ENCODE measurements around the gene SMC1B.
"Not testable (repeated sequence)": the region's sequence is repeated elsewhere in the genome, so short reads cannot be mapped to it uniquely, and the experiment has no call there.

The SMC1B gene

GRCh38 chr22:45316796-45317526, 96.4 kb downstream of the SMC1B start:
- no peak for DNase-seq

- no peak for DNase-seq
Observed at GRCh38 chr22:45314786-45315185, 98.6 kb downstream of the SMC1B start.

- no peak for DNase-seq
Observed at GRCh38 chr22:45314054-45314721, 99.2 kb downstream of the SMC1B start.

DNA sequence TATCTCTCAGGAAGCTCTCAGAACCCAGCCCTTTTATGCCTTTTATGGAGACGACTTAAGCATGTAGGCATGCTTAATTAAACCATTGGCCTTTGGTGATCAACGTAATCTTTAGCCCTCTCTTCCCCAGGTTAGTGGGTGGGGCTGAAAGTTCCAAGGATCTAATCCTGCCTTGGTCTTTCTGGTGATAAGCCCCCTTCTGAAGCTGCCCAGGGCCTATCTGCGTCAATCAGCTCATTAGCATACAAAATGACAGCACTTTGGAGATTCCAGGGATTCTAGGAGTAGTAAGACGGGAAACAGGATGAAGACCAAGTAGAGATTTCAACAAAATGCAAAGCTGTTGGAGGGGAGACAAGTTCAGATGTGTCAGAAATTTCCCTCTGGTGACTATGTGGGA, 100.5 kb downstream of the SMC1B start:
- DNase-seq, result no peak

GRCh38 chr22:45312415-45312814, 101.0 kb downstream of the SMC1B start:
- DNase-seq, result no peak

DNA sequence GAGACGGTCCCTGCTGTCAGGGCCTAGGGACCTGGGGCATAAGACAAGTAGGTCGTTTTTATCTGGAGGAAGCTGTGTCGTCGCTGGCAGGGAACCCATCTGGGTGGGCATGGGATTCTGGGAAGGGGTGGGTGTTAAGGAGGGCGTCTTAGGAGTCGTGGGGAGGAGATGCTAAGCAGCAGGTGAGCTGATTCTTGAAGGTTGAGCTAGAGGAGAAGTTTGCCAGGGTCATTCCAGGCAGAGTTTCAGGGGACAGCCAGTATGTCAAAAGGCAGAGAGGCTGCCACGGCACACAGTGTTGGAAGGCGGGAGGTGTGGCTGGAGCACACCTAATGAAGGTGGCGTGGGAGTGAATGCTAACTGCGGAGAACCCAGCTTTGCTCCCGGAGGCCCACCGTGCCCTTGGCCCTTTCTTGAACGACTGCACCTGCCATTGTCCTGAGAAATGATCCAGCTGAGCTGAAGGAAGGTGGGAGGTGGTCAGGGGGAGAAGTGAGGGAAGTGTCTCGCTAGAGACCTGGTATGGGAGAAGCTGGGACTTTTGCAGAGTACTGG, 102.3 kb downstream of the SMC1B start:
- DNase-seq, result no peak

DNA sequence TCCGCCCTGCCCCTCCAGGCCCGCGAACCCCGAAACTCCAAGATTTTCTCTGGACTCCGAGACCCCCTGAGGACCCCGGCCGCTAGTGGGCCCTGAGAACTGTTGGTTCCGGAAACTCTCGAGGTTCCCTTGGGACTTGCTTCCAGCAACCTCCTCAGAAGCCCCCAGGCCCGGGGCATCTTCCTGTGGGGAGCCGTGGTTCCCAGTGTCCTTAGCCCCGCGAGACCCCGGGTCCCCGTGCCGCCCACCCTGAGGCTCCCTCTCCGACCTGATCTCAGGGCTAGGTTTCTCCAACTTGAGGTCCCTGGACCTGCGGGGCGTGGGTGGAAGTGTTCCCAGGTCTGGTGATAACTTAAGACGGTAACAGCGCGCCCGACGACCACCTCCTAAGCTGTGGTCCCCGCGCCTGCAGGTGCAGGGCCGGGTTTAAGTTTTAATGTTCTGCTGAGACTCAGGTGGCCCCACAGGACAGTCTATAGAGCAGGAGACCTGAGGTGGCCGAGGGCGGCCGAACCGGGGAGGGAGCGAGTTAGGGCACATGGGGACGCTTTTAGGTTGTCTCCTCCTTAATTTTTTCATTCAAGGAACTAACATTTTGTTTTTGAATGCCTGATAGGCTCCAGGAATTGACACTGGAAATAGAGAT, 102.9 kb downstream of the SMC1B start:
- DNase-seq, result no peak

- peak; percentile 86 for DNase-seq
Observed at GRCh38 chr22:45309422-45310227, 103.8 kb downstream of the SMC1B start, which contains the start of gene FAM118A. TSS of gene FAM118A (plus strand) at chr22:45309934. CDS start at chr22:45322380, 12,446 bp downstream.

DNA sequence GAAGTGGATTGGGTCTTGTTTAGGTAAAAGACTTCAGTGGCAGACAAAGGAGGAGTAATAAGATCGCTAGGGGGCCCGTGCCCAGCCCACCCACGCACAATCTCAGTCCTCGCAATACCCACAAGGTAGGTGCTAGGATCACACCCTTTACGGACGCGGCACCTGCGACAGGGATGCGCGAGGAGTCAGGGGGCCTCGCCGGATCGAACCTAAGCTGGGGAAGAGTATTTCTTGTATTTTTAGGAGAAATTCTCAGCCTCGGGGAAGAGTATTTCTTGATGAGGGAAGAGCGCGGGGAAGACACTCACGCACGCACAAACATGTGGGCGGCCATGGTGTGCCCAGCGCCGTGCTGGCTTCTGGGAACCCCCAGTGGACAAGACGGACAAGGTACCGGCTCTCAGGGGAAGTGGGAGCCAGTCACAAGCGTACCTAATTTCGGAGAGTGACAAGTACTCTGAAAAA, 104.4 kb downstream of the SMC1B start:
- no peak for DNase-seq

- DNase-seq, result no peak
Observed at GRCh38 chr22:45308391-45308956, 104.9 kb downstream of the SMC1B start.

- no peak for DNase-seq
Observed at GRCh38 chr22:45306139-45306538, 107.3 kb downstream of the SMC1B start.

DNA sequence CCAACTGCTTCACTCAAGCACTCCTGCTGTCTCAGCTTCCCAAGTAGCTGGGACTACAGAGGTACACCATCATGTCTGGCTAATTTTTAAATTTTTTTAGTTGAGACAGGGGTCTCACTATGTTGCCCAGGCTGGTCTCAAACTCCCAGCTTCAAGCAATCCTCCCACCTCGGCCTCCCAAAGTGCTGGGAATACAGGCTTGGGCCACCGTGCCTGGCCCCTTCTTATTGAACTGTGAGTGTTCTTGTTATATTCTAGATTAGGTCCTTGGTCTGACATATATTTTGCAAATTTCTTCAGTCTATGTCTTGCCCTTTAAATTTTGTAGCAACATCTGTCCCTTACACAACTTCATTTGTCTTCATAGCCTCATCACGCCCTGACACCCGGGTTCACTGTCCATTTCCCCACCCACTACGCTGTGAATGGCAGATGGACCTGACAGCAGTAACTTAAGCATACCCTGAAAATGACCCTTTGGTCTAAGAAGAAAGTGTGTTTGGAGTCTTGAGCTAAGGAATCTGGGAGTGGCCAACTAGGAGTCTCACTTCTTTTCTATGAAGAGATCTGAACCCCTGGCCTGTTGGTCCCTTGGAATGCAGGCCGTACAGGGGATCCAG, 107.8 kb downstream of the SMC1B start:
- DNase-seq, result no peak

DNA sequence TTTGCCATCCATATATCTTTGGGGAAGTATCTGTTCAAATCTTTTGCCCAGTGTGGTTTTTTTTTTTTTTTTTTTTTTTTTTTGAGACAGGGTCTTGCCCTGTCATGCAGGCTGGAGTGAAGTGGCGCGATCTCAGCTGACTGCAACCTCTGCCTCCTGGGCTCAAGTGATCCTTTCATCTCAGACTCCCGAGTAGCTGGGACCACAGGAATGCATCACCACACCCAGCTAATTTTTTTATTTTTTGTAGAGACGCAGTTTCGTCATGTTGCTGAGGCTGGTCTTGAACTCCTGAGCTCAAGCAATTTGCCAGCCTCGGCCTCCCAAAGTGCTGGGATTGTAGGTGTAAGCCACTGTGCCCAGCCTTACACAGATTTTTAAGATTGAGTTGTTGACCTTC, 108.4 kb downstream of the SMC1B start:
- no peak for DNase-seq

DNA sequence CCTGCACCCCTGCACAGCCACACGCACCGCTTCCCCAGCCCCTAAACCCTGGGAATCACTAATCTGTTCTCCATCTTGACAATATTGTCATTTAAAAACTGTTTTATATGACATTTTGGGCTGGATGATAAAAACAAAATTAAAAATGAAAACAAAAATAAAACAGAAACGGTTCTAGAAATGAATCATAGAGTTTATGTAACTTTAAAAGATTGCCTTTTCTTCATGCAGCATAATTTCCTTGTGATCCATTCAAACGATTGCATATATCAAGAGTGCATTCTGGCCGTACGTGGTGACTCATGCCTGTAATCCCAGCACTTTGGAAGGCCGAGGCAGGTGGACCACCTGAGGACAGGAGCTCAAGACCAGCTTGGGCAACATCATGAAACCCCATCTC, 110.2 kb downstream of the SMC1B start:
- no peak for DNase-seq

DNA sequence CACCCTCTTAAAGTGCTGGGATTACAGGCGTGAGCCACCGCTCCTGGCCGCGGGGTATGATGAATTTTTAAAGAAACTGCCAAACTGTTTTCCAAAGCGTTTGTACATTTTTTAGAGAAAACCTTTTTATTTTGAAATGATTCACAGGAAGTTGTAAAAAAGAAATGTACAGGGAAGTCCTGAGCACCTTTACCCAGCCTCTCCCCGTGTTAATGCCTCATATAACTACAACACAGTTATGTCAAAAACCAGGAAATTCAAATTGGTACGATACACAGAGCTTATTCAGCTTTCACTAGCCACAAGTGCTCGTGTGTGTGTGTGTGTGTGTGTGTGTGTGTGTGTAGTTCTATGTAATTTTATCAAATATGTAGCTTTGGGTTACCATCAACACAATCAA, 110.6 kb downstream of the SMC1B start:
- no peak for DNase-seq

DNA sequence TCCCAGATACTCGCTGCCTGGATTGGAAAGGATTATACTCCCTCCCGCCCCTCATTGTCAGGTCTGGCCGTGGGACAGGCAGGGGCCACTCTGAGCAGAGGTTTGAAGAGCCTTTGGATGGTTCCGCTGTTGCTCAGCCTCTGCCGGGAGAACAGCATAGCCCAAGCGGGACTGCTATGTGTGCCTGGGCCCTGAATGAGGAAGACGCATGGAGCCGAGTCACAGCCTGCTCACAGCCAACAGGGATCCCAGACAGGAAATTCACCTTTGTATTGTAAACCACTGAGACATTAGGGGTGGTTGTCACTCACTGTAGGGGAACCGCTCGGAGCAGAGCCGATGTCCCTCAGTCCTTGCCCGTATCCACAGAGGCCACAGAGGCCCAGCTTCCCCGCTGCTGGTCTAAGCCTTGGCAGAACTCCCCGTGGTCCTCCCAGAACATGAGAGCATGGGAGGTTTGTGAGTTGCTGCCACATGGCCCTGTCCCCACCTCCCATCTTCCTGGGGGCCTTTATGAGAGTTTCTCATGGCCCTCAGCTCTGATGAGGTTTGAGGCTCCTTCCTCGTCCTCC, 114.4 kb downstream of the SMC1B start:
- DNase-seq, result no peak

DNA sequence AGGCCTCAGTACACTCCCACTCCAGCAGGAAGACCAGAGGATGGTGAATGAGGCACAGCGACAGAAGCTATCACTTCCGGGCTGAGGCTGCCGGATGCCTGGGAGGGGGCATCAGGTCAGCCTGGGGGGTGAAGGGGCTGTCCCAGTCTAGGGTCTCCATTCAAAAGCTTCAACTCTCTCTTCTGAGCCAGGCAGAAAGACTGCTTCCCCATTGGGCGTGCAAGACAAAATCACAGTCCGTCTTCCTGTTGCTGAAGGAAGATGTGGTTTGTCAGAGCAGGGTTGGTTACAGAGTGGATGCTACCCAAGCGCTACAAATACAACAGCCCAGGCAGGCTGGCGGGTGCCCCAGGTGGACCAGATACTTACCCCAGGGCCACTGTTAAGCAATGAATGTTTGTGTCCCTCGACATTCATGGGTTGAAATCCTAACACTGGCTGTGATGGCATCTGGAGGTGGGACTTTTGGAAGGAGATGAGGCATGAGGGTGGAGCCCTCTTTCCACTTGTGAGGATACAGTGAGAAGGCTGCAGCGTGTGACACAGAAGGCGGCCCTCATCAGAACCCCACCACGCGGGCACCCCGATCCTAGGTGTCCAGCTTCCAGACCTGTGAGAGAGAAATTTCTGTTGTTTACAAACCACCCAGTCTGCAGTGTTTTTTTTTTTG, 116.6 kb downstream of the SMC1B start:
- peak; percentile 18 for DNase-seq

GRCh38 chr22:45295492-45295891, 117.9 kb downstream of the SMC1B start:
- no peak for DNase-seq

DNA sequence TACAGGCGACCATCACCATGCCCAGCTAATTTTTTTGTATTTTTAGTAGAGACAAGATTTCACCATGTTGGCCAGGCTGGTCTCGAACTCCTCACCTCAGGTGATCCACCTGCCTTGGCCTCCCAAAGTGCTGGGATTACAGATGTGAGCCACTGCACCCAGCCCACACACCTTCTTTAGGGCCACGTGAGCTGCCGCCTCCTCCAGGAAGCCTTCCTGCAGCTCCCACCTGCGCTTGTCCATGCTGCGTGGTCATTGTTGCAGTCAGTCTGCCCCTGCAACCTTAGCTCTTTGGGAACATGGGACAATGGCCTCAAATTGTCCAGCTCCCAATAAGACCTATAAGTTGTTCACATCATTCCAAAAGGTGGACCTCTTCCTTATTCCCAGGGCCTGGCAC, 118.4 kb downstream of the SMC1B start:
- not testable (repeated sequence) for DNase-seq
